Parathyroid adenoma (tissue), 2 donors: ENCODE data around the gene CDH26.

Source experiments
- H2AFZ ChIP-seq: fragments of 300-600 bp; sonication (generic); one replicate; pipeline ENCODE4 v1.7.0; 2017; ENCODE audit warnings: antibody characterized with exemption, mild to moderate bottlenecking
- H3K27ac ChIP-seq: fragments of 300-600 bp; sonication (generic); one replicate; pipeline ENCODE4 v1.7.0; 2017
- H3K27me3 ChIP-seq: fragments of 300-600 bp; sonication (generic); one replicate; pipeline ENCODE4 v1.7.0; 2017; ENCODE audit warnings: low read length; ENCODE audit not compliant: control insufficient read depth, insufficient read depth
- H3K36me3 ChIP-seq: fragments of 300-600 bp; sonication (generic); one replicate; pipeline ENCODE4 v1.7.0; 2017; ENCODE audit warnings: low read length; ENCODE audit not compliant: control insufficient read depth, insufficient read depth
- H3K4me1 ChIP-seq: fragments of 300-600 bp; sonication (generic); one replicate; pipeline ENCODE4 v1.7.0; 2017; ENCODE audit warnings: control low read depth
- H3K4me2 ChIP-seq: fragments of 300-600 bp; sonication (generic); one replicate; pipeline ENCODE4 v1.7.0; 2017; ENCODE audit warnings: low read length
- H3K4me3 ChIP-seq: fragments of 300-600 bp; sonication (generic); one replicate; pipeline ENCODE4 v1.7.0; 2017; ENCODE audit warnings: low read depth, low read length
- H3K79me2 ChIP-seq: fragments of 300-600 bp; sonication (generic); one replicate; pipeline ENCODE4 v1.7.0; 2017; ENCODE audit warnings: control low read depth
- H3K9ac ChIP-seq: fragments of 300-600 bp; sonication (generic); one replicate; pipeline ENCODE4 v1.7.0; 2017; ENCODE audit warnings: mild to moderate bottlenecking
- H3K9me3 ChIP-seq: fragments of 300-600 bp; sonication (generic); one replicate; pipeline ENCODE4 v1.7.0; 2017; ENCODE audit warnings: low read length; ENCODE audit not compliant: control insufficient read depth
- TF ChIP-seq, protein P1 (sequence below): fragments of 300-600 bp; sonication (generic); IDR thresholded peaks from one replicate; pipeline ENCODE4 v1.7.0; 2017; ENCODE audit warnings: antibody characterized with exemption, mild to moderate bottlenecking
- donor health status: primary hyperparathyroidism.

The CDH26 gene

DNA sequence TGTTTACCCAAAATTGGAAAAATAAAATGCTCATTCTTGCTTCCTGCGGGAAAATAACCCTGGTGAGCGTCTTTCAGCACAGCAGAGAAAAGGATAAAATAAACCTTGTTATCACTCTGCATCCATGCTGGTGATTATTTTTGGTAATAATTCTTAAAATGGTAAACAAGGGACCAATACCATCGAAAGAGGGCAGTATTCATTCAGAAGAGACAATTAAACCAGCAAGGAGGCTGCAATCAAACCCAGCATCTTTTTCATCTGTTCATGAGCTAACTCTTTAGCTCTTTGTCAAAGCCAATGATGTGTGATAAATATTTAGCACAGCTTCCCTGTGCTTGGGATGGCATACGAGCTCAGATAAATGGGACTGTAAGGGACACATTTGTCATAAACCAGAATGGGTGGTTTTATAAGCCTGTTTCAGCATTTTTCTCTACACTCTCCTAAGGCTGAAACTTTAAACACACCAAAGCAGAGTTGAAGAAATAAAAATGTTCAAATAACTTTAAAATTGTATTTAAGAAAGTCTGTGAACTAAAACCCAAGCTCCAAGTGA lies 34.4 kb downstream of the CDH26 start:
- Histone ChIP-seq H3K27me3 (no peaks in the 10 kb centered on the region), H3K4me1 (no peaks in the 10 kb centered on the region), H3K4me2 (no peak overlapping the region), H3K79me2 (no peaks in the 10 kb centered on the region), H2AFZ (no peak overlapping the region), H3K27ac (no peak overlapping the region), H3K4me3 (no peak overlapping the region), H3K9me3 (no peaks in the 10 kb centered on the region), H3K36me3 (no peaks in the 10 kb centered on the region), H3K9ac (no peak overlapping the region)
- TF ChIP-seq, protein P1, sequence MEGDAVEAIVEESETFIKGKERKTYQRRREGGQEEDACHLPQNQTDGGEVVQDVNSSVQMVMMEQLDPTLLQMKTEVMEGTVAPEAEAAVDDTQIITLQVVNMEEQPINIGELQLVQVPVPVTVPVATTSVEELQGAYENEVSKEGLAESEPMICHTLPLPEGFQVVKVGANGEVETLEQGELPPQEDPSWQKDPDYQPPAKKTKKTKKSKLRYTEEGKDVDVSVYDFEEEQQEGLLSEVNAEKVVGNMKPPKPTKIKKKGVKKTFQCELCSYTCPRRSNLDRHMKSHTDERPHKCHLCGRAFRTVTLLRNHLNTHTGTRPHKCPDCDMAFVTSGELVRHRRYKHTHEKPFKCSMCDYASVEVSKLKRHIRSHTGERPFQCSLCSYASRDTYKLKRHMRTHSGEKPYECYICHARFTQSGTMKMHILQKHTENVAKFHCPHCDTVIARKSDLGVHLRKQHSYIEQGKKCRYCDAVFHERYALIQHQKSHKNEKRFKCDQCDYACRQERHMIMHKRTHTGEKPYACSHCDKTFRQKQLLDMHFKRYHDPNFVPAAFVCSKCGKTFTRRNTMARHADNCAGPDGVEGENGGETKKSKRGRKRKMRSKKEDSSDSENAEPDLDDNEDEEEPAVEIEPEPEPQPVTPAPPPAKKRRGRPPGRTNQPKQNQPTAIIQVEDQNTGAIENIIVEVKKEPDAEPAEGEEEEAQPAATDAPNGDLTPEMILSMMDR = no peak

DNA sequence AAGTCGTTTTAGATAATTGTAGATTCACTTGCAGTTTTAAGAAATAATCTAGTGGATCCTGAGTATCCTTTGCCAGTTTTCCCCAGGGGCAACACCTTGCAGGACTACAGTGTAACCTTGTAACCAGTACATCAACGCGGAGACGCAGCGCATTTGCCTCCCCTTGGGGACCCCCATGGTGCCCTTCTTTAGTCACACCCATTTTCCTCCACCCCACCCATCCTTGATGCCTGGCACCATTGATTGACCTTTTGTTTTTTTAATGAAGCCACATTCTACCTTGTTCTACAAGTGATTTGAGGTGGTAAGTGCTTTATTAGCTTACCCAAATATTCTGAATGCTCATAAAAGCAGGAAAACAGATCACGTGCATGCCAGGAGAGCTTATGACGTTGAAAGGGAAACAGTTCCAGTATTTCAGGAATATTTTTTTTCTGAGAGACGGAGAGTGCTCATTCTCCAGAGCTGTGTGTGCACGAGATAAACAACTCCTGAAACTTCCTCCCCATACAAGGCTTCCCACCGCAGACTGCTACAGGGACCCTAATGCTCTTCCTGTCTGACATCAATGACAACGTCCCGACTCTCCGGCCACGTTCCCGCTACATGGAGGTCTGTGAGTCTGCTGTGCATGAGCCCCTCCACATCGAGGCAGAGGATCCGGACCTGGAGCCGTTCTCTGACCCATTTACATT lies 35.7 kb downstream of the CDH26 start:
- H3K9me3 ChIP-seq = no peaks in the 10 kb centered on the region
- H3K27me3 ChIP-seq = no peaks in the 10 kb centered on the region
- TF ChIP-seq, protein P1 = no peak
- no peak overlapping the region for H3K4me2 ChIP-seq
- H3K4me3 ChIP-seq = no peak overlapping the region
- H2AFZ ChIP-seq = no peak overlapping the region
- no peaks in the 10 kb centered on the region for H3K4me1 ChIP-seq
- H3K36me3 ChIP-seq = no peaks in the 10 kb centered on the region
- H3K79me2 ChIP-seq = no peaks in the 10 kb centered on the region
- no peak overlapping the region for H3K27ac ChIP-seq
- H3K9ac ChIP-seq = no peak overlapping the region

DNA sequence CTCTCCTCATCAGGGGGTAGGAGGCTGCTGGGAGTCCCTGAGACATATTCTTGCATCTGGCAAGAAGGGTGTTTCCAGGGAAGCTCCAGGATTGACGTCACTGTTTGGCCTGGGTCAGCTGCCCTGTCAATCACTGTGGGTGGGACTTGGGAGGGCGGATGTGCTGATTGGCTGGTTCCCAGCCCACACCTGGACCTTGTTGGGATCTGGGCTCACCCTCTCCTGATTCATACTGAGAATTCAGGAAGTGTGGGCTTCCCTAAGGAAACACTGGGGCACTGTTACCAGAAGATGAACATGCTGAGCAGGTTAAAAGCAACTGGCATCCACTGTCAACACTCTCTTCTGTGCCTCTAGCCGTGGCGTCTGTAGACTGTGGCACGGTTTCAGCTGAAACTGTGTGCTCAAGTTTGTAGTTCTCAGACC lies 36.5 kb downstream of the CDH26 start:
- no peaks in the 10 kb centered on the region for H3K36me3 ChIP-seq
- H3K4me3 ChIP-seq = no peak overlapping the region
- H3K4me1 ChIP-seq = no peaks in the 10 kb centered on the region
- TF ChIP-seq, protein P1 = no peak
- no peak overlapping the region for H3K9ac ChIP-seq
- H3K9me3 ChIP-seq = no peaks in the 10 kb centered on the region
- H2AFZ ChIP-seq = no peak overlapping the region
- no peaks in the 10 kb centered on the region for H3K27me3 ChIP-seq
- no peak overlapping the region for H3K27ac ChIP-seq
- H3K4me2 ChIP-seq = no peak overlapping the region
- H3K79me2 ChIP-seq = no peaks in the 10 kb centered on the region

DNA sequence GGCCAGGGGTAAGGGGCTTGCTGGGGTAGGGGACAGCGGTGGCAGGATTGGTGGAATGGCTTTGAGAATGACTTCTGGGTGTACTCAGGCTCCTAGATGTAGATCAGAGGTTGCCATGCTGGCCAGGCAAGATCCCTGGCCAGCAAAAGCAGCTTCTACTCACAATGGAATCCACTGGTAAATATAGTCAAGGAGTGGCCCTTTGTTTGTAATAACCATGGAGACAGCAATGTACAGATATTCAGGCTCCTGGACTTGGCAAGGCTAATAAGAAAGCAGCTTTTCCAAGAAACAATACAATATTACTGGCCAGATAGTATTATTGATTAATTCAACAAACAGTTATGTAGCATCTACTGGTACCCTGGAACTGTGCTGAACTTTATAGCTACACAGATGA lies 37.9 kb downstream of the CDH26 start:
- H3K27ac ChIP-seq = no peak overlapping the region
- H3K4me2 ChIP-seq = no peak overlapping the region
- H3K36me3 ChIP-seq = no peaks in the 10 kb centered on the region
- H3K79me2 ChIP-seq = no peaks in the 10 kb centered on the region
- H3K9me3 ChIP-seq = no peaks in the 10 kb centered on the region
- H3K27me3 ChIP-seq = no peaks in the 10 kb centered on the region
- H3K4me1 ChIP-seq = no peaks in the 10 kb centered on the region
- H2AFZ ChIP-seq = no peak overlapping the region
- no peak overlapping the region for H3K9ac ChIP-seq
- no peak overlapping the region for H3K4me3 ChIP-seq
- TF ChIP-seq, protein P1 = no peak

DNA sequence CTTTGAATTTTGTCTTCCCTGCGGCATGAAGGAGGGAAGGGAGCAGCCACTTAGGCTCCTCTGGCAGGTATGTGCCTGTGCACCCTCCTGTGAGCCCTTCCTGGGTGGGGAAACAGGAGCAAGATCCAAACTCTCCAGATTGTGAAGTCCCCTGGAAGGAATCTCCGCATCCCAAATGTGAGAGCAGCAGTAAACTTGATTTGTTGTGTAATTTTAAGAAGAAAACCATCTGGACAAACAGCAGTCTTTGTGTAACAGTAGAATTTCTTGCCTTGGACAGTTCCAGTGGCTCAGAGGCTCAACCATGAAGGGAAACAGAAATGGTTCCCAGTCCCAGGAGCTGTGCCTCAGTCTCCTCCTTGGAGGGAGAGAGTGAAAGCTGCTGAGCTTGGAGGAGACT lies 39.7 kb downstream of the CDH26 start:
- TF ChIP-seq, protein P1 = no peak
- no peaks in the 10 kb centered on the region for H3K9me3 ChIP-seq
- no peak overlapping the region for H2AFZ ChIP-seq
- H3K4me2 ChIP-seq = no peak overlapping the region
- no peaks in the 10 kb centered on the region for H3K27me3 ChIP-seq
- H3K4me3 ChIP-seq = no peak overlapping the region
- H3K36me3 ChIP-seq = no peaks in the 10 kb centered on the region
- no peaks in the 10 kb centered on the region for H3K4me1 ChIP-seq
- H3K9ac ChIP-seq = no peak overlapping the region
- no peaks in the 10 kb centered on the region for H3K79me2 ChIP-seq
- no peak overlapping the region for H3K27ac ChIP-seq
